A549 (cell line): Measurements from ENCODE around the gene PRKG1. TPM values are rescaled to one million over a fixed set of nuclear protein-coding genes. Genes with fewer than 3 reads are reported as not detected.

Experiments
- ATAC-seq, 2 experiments: fragments of 200-7000 bp in 1 of 2; fragments of >200 bp in 1 of 2; cut with Nextera tagmentation in 1 of 2; cut with Tn5 transposase in 1 of 2; 3 replicates each; pipeline versions ENCODE4 v1.8.0 to v1.9.1; 2018 to 2020; ENCODE audit warnings: mild to moderate bottlenecking in 1 of 2, moderate library complexity in 1 of 2
- CTCF ChIA-PET: fragments of 300-600 bp; sonication (Branson Sonifier 250); formaldehyde crosslinking; extraction: SDS; loops from one replicate; lab custom pipeline; 2021; ENCODE audit warnings: antibody characterized with exemption, inconsistent platforms; lab: Yijun Ruan, JAX
- POLR2A ChIA-PET: fragments of 350-600 bp; formaldehyde crosslinking; extraction: SDS; loops from one replicate; lab custom pipeline; 2021; ENCODE audit warnings: antibody characterized with exemption, inconsistent platforms; lab: Yijun Ruan, JAX
- DNase-seq, 2 experiments: peaks; one replicate each; pipeline versions ENCODE4 v3.0.0 to v3.0.0-alpha.2; 2011 to 2016; ENCODE audit warnings: low read depth in 1 of 2, low spot score in 1 of 2
- FAIRE-seq: peaks from 2 replicates; lab custom pipeline; 2011; peaks lifted over from hg19 to GRCh38; lab: Jason Lieb, UNC
- H3K27ac ChIP-seq, 2 experiments: fragments of >200 bp; sonication (Bioruptor Twin); formaldehyde crosslinking; 3 replicates each; pipeline ENCODE4 v1.5.1; 2016 to 2017
- H3K4me1 ChIP-seq: fragments of >200 bp; sonication (Bioruptor Twin); formaldehyde crosslinking; 3 replicates; pipeline ENCODE4 v1.6.1; 2016
- H3K4me2 ChIP-seq: fragments of >200 bp; sonication (Bioruptor Twin); formaldehyde crosslinking; 3 replicates; pipeline ENCODE4 v1.6.1; 2016
- H3K4me3 ChIP-seq: fragments of >200 bp; sonication (Bioruptor Twin); formaldehyde crosslinking; 3 replicates; pipeline ENCODE4 v1.5.1; 2016
- H3K9me3 ChIP-seq: fragments of >200 bp; sonication (Bioruptor Twin); formaldehyde crosslinking; 3 replicates; pipeline ENCODE4 v1.6.1; 2016
- ATOH8 ChIP-seq: fragments of 250-450 bp; sonication (Bioruptor Pico); IDR thresholded peaks from 2 replicates; pipeline ENCODE4 v1.5.0; 2020; ENCODE audit warnings: low read depth, mild to moderate bottlenecking, moderate library complexity
- CHD4 ChIP-seq: fragments of 200-600 bp; sonication (generic); IDR thresholded peaks from 2 replicates; pipeline ENCODE4 v1.6.1; 2016; ENCODE audit warnings: antibody characterized with exemption, mild to moderate bottlenecking, borderline replicate concordance
- E2F6 ChIP-seq: IDR thresholded peaks from 2 replicates; pipeline ENCODE4 v1.6.1; 2012; ENCODE audit warnings: low read depth, borderline replicate concordance
- EHMT2 ChIP-seq: fragments of 200-600 bp; sonication (generic); IDR thresholded peaks from 2 replicates; pipeline ENCODE4 v1.6.1; 2016; ENCODE audit warnings: antibody characterized with exemption, low read depth, mild to moderate bottlenecking, moderate library complexity
- ELK1 ChIP-seq: fragments of 150-350 bp; IDR thresholded peaks from 2 replicates; pipeline ENCODE4 v1.6.1; 2014; ENCODE audit warnings: low read depth, mild to moderate bottlenecking, low read length
- EP300 ChIP-seq, 2 experiments: fragments of >200 bp; sonication (Bioruptor Twin); formaldehyde crosslinking; IDR thresholded peaks; 2 replicates in 1 of 2; 3 replicates in 1 of 2; pipeline ENCODE4 v1.6.1; 2016 to 2017
- HDAC2 ChIP-seq: fragments of 200-600 bp; sonication (generic); IDR thresholded peaks from 2 replicates; pipeline ENCODE4 v1.6.1; 2016
- JUN ChIP-seq, 2 experiments: fragments of >200 bp; sonication (Bioruptor Twin); formaldehyde crosslinking; IDR thresholded peaks; 2 replicates in 1 of 2; 3 replicates in 1 of 2; pipeline ENCODE4 v1.6.1; 2016 to 2017
- KDM1A ChIP-seq: fragments of 200-600 bp; sonication (generic); IDR thresholded peaks from 2 replicates; pipeline ENCODE4 v1.6.1; 2016; ENCODE audit warnings: low read depth, mild to moderate bottlenecking
- KDM5A ChIP-seq: fragments of 200-600 bp; sonication (generic); IDR thresholded peaks from 2 replicates; pipeline ENCODE4 v1.6.1; 2016; ENCODE audit warnings: antibody characterized with exemption, mild to moderate bottlenecking
- MAFK ChIP-seq: fragments of 450-650 bp; IDR thresholded peaks from 2 replicates; pipeline ENCODE4 v1.6.1; 2014; ENCODE audit not compliant: partially characterized antibody
- MYC ChIP-seq: IDR thresholded peaks from 2 replicates; pipeline ENCODE4 v1.6.1; 2012; ENCODE audit warnings: mild to moderate bottlenecking, inconsistent platforms, low read length, improper control_type of control experiment, borderline replicate concordance
- NFE2L2 ChIP-seq: fragments of 150-350 bp; conservative IDR thresholded peaks from 2 replicates; pipeline ENCODE4 v1.6.1; 2014; ENCODE audit warnings: low read length
- NPAS2 ChIP-seq: fragments of 250-450 bp; sonication (Bioruptor Pico); IDR thresholded peaks from 2 replicates; pipeline ENCODE4 v1.8.0; 2022; ENCODE audit warnings: mild to moderate bottlenecking, moderate library complexity, borderline replicate concordance
- NR3C1 ChIP-seq: fragments of >200 bp; sonication (Bioruptor Twin); formaldehyde crosslinking; IDR thresholded peaks from 3 replicates; pipeline ENCODE4 v1.6.1; 2017
- PHF8 ChIP-seq: fragments of 200-600 bp; sonication (generic); IDR thresholded peaks from 2 replicates; pipeline ENCODE4 v1.6.1; 2016; ENCODE audit warnings: low read depth, mild to moderate bottlenecking, antibody characterized with exemption, moderate library complexity, borderline replicate concordance
- RAD21 ChIP-seq, 2 experiments: fragments of >200 bp in 1 of 2; sonication (Bioruptor Twin) in 1 of 2; formaldehyde crosslinking in 1 of 2; IDR thresholded peaks in 1 of 2; conservative IDR thresholded peaks in 1 of 2; 2 replicates in 1 of 2; 3 replicates in 1 of 2; pipeline ENCODE4 v1.6.1; 2012 to 2018; ENCODE audit warnings: inconsistent platforms in 1 of 2
- REST ChIP-seq: fragments of 200-600 bp; sonication (generic); IDR thresholded peaks from 2 replicates; pipeline ENCODE4 v1.6.1; 2016; ENCODE audit warnings: antibody characterized with exemption, mild to moderate bottlenecking, moderate library complexity
- SREBF2 ChIP-seq: fragments of 450-650 bp; IDR thresholded peaks from 2 replicates; pipeline ENCODE4 v1.6.1; 2014; ENCODE audit warnings: mild to moderate bottlenecking, moderate library complexity
- ZNF302 ChIP-seq: fragments of 250-450 bp; sonication (Bioruptor Pico); IDR thresholded peaks from 2 replicates; pipeline ENCODE4 v1.9.0; 2021; ENCODE audit warnings: inconsistent platforms, mild to moderate bottlenecking, moderate library complexity
- ZSCAN20 ChIP-seq: fragments of 250-450 bp; sonication (Bioruptor Pico); IDR thresholded peaks from 2 replicates; pipeline ENCODE4 v1.8.0; 2022; ENCODE audit warnings: mild to moderate bottlenecking, moderate library complexity
- WGBS: methylation state at CpG from one replicate; pipeline ENCODE4 v1.1.6; 2017; ENCODE audit errors: missing lambda C conversion rate; 5-methylcytosine and 5-hydroxymethylcytosine counted together
- polyA plus RNA-seq, 4 experiments: library from polyadenylated mRNA; depleted of rRNA in 3 of 4; stranded (reverse); fragments of >200 nt; fragmentation: RNase III in 1 of 4; extraction: RNeasy Plus Mini Kit Qiagen cat#74134 plus additional on column Dnase treatment in 1 of 4; gene quantifications; 2 replicates in 3 of 4; 3 replicates in 1 of 4; pipeline ENCODE4 v1.2.3, GENCODE V29; 2011 to 2017
- TF ChIP-seq, protein P1 (sequence below): fragments of 250-450 bp; sonication (Bioruptor Pico); IDR thresholded peaks from 2 replicates; pipeline ENCODE4 v1.5.0; 2021; ENCODE audit warnings: mild to moderate bottlenecking, moderate library complexity, borderline replicate concordance

PRKG1 gene
- polyA plus RNA-seq, 2 of the 4 experiments (the other 2 are of a cell fraction) = not detected

- Histone ChIP-seq H3K4me2 (no peak overlapping the region), H3K4me3 (no peak overlapping the region), H3K9me3 (no peaks in the 10 kb centered on the region), H3K27ac (no peak overlapping the region), H3K4me1 (no peaks in the 10 kb centered on the region)
- CTCF ChIA-PET = interaction anchor here (0.7 kb wide), 1 partner anchor 186 kb away, joined by 3 read pairs; no protein-coding TSS in a partner anchor
- TF ChIP-seq KDM5A (no peak), E2F6 (no peak), ATOH8 (CRISPR knock-in tag) (no peak), MYC (no peak), ZSCAN20 (no peak), PHF8 (no peak), MAFK (no peak), NR3C1 (no peak), NPAS2 (CRISPR knock-in tag) (no peak), ZNF302 (CRISPR knock-in tag) (no peak), SREBF2 (no peak), ELK1 (no peak), KDM1A (no peak), EHMT2 (no peak), REST (no peak)
- TF ChIP-seq, protein P1, sequence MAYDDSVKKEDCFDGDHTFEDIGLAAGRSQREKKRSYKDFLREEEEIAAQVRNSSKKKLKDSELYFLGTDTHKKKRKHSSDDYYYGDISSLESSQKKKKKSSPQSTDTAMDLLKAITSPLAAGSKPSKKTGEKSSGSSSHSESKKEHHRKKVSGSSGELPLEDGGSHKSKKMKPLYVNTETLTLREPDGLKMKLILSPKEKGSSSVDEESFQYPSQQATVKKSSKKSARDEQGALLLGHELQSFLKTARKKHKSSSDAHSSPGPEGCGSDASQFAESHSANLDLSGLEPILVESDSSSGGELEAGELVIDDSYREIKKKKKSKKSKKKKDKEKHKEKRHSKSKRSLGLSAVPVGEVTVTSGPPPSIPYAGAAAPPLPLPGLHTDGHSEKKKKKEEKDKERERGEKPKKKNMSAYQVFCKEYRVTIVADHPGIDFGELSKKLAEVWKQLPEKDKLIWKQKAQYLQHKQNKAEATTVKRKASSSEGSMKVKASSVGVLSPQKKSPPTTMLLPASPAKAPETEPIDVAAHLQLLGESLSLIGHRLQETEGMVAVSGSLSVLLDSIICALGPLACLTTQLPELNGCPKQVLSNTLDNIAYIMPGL (CRISPR knock-in tag) = no peak
- POLR2A ChIA-PET = no interaction called here
- ATAC-seq (no peak), FAIRE-seq (no peak), DNase-seq (no peak)
Measured at GRCh38 chr10:51773681-51774080, 699.4 kb downstream of the PRKG1 start.

GRCh38 chr10:51783941-51784340, 709.7 kb downstream of the PRKG1 start:
- H3K4me2 ChIP-seq = no peak overlapping the region
- H3K4me3 ChIP-seq = no peak overlapping the region
- no peak overlapping the region for H3K27ac ChIP-seq
- TF ChIP-seq CHD4 = no peak
- no peak for TF ChIP-seq RAD21 (conservative IDR thresholded peaks at IDR 0.05 in 1 of 2, IDR thresholded peaks at IDR 0.05 in 1 of 2)
- no peak for TF ChIP-seq MAFK
- TF ChIP-seq KDM1A = no peak
- TF ChIP-seq EP300 (IDR thresholded peaks at IDR 0.05) = no peak
- no peak for TF ChIP-seq HDAC2
- TF ChIP-seq PHF8 = no peak
- no peak for TF ChIP-seq NFE2L2
- TF ChIP-seq JUN (IDR thresholded peaks at IDR 0.05) = no peak
- TF ChIP-seq REST = no peak
- no peaks in the 10 kb centered on the region for H3K4me1 ChIP-seq
- ATAC-seq (no peak), FAIRE-seq (no peak), DNase-seq (no peak)
- ChIA-PET CTCF (no interaction called here), POLR2A (no interaction called here)
- no peaks in the 10 kb centered on the region for H3K9me3 ChIP-seq
- WGBS = 11% methylated on average over 2 of the region's 2 CpGs
